NCI-H1417 (cell line): ENCODE data around the gene P2RY13.

Experiments
- DNase-seq, 3 experiments: peaks; one replicate each; lab custom pipeline; 2025; lab: John Stamatoyannopoulos, UW

Gene P2RY13

DNA sequence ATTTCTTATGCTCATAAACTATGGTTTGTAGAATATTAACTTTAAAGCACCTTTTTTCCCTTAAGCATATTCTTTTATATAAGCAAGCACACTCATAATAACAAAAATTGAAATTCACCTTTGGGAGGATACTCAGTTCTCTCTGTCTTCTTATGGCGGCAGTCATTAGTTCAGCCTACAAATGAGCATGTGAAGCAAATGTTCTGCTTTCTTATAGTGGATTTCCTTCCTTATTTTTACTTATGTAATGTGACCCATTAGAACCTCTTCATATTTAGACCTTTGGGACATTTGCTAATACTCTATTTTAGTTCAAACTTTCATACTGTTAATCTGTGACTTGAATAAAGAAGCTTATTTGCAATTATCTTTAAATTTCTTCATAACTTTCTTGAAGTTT lies at the start of gene P2RY13:
P2RY13 (minus strand) TSS at position 187 of the 400 bp plus-strand sequence; CDS start at position 166, 21 bp downstream.
- DNase-seq, result no peak

DNA sequence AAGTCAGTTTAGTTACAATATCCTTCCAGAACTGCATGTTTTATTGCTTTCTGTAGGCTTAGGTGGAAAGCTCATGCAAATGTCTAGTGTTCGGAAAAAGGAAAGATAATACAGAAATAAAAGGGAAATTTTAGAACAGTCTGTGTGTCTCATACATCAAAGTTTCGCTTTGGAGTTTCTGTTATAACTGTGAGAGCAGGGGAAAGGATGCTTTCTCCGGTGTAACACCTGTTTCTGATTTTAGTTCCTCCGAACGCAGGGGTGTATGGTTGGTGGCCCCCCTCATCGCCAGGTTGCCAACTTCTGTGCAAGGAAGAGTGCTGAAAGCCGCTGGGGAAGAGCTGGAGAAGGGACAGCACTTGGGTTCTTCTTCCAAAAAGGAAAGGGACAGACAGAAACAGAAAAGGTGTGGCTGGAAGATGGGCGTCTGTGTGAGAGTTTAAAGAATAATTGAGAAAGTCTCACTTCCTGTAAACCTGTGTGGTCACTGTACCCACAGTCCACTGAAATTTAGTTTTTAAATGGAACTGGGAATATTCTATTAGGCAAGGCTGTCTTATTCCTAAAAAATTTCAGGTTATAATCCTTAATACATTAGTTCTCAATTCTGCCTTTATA lies 48.5 kb upstream of the P2RY13 start:
- no peak for DNase-seq

GRCh38 chr3:151372063-151372820 lies 42.9 kb upstream of the P2RY13 start:
- DNase-seq, result no peak

DNA sequence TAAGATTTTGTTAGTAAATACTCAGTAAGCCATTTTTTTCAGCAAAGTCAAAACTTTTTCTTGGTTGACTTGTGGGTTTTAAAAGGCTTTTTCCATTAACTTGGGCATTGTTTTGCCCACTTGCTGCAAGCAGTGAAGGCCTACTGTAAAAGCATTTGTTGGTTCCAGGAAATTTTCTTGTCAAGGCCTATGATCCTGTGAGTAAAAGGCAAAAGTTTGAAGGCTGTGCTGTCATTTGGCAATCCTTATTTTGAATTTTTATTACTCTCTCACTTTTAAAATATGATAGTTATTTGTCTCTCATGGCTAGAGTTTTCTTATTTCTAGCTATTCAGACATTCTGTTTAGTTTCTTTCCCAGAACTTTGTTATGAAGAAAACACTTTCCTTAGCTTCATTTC lies 42.2 kb upstream of the P2RY13 start:
- DNase-seq, result no peak

GRCh38 chr3:151367448-151367847 lies 38.1 kb upstream of the P2RY13 start:
- no peak for DNase-seq

DNA sequence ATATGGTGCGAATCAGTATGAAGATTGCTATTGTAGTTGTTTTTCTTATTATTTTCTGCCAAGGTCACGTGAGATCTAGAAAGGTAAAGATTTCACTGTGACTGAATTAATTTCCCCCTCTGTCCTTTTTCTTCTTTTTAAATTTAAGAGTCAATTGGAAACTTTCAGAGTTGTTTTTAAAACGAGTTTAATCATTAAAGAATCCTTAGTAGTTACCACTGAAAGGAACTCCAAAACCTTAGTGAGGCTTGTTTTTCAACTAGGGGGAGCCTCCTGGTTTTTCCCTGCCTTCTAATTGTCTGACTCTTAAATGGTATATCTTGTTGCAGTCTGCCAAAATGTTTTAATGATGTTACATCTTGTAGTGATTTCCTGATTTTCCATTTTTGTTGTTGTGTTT lies 37.6 kb upstream of the P2RY13 start:
- DNase-seq, result no peak

GRCh38 chr3:151362751-151363174 lies 33.4 kb upstream of the P2RY13 start:
- DNase-seq, result no peak

- DNase-seq, result no peak
These were observed 28.1 kb upstream of the P2RY13 start for GRCh38 chr3:151357463-151357850.

DNA sequence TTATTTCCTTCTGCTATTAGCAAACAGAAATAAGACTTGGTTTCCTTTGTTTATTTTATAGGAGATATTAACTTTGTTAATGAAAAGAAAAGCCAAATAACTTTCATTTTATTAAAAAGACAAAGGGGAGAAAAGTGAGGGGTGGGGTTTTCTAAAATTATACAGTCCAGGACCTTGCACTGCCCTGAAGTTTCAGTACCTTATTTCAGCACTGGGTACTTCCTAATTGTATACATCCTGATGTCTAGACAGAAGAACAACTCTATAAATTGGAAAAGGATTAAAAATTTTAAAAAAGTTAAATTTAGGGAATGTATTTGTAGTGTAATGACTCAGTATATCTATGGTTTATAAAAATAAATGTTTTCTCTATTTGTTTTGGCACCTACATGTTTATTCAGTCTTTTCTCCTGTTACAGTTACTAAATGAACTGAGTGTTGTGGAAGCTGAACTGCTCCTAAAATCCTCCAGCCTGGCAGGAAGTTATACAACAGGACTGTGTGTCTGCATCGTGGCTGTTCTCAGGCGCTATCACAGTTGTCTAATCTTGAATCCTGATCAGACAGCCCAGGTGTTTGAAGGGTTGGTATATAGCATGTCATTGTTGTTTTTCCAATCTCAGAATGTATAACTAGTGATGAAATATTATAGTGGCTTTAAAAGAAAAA lies 27.6 kb upstream of the P2RY13 start:
- DNase-seq, result no peak

- no peak for DNase-seq
These were observed 22.3 kb upstream of the P2RY13 start for GRCh38 chr3:151351648-151352047.

- DNase-seq, result no peak
These were observed 21.9 kb upstream of the P2RY13 start for GRCh38 chr3:151351219-151351618.

GRCh38 chr3:151350656-151351055 lies 21.3 kb upstream of the P2RY13 start:
- no peak for DNase-seq

- no peak for DNase-seq
These were observed 18.1 kb upstream of the P2RY13 start for GRCh38 chr3:151347432-151347831.

DNA sequence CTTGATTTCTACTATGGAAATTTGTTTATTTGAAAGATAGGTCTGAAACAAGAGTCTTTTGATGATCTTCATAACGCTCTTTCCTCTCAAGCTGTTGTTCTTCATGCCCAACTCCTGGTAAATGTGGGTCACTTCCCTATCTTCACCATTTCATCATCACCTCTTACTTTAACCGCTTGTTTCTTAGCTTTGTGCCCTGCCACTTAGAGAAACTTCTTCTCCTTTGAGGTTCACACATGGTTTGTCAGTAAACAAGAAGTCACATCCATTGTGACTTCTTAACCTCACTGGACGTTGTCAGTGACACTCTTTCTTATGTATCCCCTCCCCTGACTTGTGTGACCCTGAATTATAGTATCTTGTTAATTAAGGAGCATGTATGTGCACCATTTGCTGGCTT lies 16.9 kb upstream of the P2RY13 start:
- DNase-seq, result no peak

- DNase-seq, result no peak
These were observed 16.5 kb upstream of the P2RY13 start for GRCh38 chr3:151345859-151346258.

GRCh38 chr3:151331696-151332095 lies 2.3 kb upstream of the P2RY13 start:
- DNase-seq, result no peak

- DNase-seq, result no peak
These were observed 1.6 kb upstream of the P2RY13 start for GRCh38 chr3:151330899-151331298.

- DNase-seq, result no peak
These were observed 1.0 kb upstream of the P2RY13 start for GRCh38 chr3:151330379-151330778.

GRCh38 chr3:151328298-151328995 lies 902 bp downstream of the P2RY13 start:
- DNase-seq, result peak in 1 of 3 experiments; percentile 19

DNA sequence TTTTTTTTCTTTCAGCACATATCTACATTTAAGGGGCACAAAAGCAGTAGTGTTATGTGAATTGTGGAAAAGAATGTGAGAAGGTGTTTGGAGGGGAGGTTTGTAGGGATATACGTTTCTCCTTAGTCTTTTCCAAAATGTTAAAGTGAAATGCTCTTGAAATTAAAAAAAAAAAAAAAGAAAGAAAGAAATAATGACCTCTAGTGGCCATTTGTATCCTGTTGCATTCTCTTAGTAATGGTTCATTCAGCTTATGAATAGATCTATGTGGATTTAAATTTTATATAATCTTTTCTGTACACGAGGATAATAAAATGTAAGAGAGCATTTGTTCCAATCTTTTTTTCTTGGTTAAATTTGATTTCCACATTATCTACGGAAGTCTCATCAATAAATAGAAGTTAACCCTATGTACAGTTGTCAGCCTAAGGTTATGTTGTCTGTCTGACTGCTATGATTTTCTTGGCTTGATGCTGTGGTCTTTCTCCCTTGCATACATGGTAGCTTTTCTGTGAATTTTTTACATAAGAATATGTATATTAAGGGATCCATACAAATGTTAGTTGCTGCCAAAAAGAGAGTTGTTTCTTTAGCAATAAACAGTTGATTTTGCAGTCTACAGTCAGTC lies 1.7 kb downstream of the P2RY13 start:
- peak in 2 of 3 experiments; percentile 3 to 30 for DNase-seq

- DNase-seq, result no peak
These were observed 6.8 kb downstream of the P2RY13 start for GRCh38 chr3:151322511-151322910.

DNA sequence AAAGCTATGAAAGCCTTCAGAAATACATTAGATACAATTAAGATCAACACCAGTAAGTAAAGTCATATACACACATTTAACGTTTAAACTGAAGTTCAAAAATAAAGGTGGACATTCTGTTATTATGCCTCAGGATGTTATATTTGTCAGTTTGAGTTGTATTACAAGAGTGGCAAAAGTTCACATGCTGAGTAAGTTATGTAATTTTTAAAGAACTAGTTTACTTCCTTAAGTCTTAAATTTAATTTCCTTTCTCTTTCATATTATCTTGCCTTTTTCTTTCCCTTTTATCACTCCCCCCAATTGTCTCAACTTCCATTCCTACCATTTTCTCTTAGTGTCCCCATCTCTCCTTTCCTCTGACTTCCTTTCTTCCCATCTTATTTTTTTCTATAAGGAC lies 7.8 kb downstream of the P2RY13 start:
- DNase-seq, result no peak
